Measurements from ENCODE around the gene COQ10A.

- no peak for TF ChIP-seq JUN (CRISPR knock-in tag; IDR thresholded peaks at IDR 0.05)
- TF ChIP-seq ZBTB43 (CRISPR knock-in tag; IDR thresholded peaks at IDR 0.05), result no peak
- TF ChIP-seq CREB1 (CRISPR knock-in tag; IDR thresholded peaks at IDR 0.05), result no peak
- no peak for TF ChIP-seq CTCF (IDR thresholded peaks at IDR 0.05)
- TF ChIP-seq CBFB (CRISPR knock-in tag; IDR thresholded peaks at IDR 0.05; ENCODE audit: low read depth), result no peak
- TF ChIP-seq USF1 (CRISPR knock-in tag; IDR thresholded peaks at IDR 0.05), result no peak
- no peak for TF ChIP-seq MYBL2 (CRISPR knock-in tag; IDR thresholded peaks at IDR 0.05)
- no peak for TF ChIP-seq SMAD3 (CRISPR knock-in tag; IDR thresholded peaks at IDR 0.05; ENCODE audit: borderline replicate concordance)
- no peak for TF ChIP-seq ATF2 (CRISPR knock-in tag; IDR thresholded peaks at IDR 0.05; ENCODE audit: borderline replicate concordance, low read depth)
Measured at GRCh38 chr12:56315249-56315621, 48.5 kb downstream of the COQ10A start.
